BJ (cell line): ENCODE measurements around the gene PRPF4. TPM values are rescaled to one million over a fixed set of nuclear protein-coding genes. Genes with fewer than 3 reads are reported as not detected.

Experiments used
- CTCF ChIA-PET: fragments of 350-600 bp; formaldehyde crosslinking; extraction: SDS; loops from one replicate; lab custom pipeline; 2021; ENCODE audit warnings: antibody characterized with exemption, inconsistent platforms; lab: Yijun Ruan, JAX
- POLR2A ChIA-PET: fragments of 300-600 bp; sonication (Branson Sonifier 250); formaldehyde crosslinking; extraction: SDS; loops from one replicate; lab custom pipeline; 2021; ENCODE audit warnings: antibody characterized with exemption; lab: Charles Lee
- DNase-seq: peaks from one replicate; pipeline ENCODE4 v3.0.0-alpha.2; 2011; ENCODE audit warnings: low read depth
- H3K27me3 ChIP-seq: 2 replicates; pipeline ENCODE4 v1.6.0; 2011; ENCODE audit warnings: low read length; ENCODE audit not compliant: control insufficient read depth, insufficient read depth
- H3K36me3 ChIP-seq: 2 replicates; pipeline ENCODE4 v1.5.1; 2011; ENCODE audit warnings: low read length; ENCODE audit not compliant: control insufficient read depth, insufficient read depth
- H3K4me3 ChIP-seq: 2 replicates; pipeline ENCODE4 v1.5.1; 2011; ENCODE audit warnings: low read depth, mild to moderate bottlenecking, control low read depth, low read length
- CTCF ChIP-seq: IDR thresholded peaks from 2 replicates; pipeline ENCODE4 v1.5.1; 2011; ENCODE audit warnings: low read depth, mild to moderate bottlenecking, control low read depth, inconsistent platforms, low read length, moderate library complexity; ENCODE audit not compliant: insufficient read depth
- polyA plus RNA-seq: library from polyadenylated mRNA; depleted of rRNA; stranded (reverse); fragments of >200 nt; gene quantifications from 2 replicates; pipeline ENCODE4 v1.2.3, GENCODE V29; 2011

Gene PRPF4
- polyA plus RNA-seq, 1 experiment = 18.3 TPM

GRCh38 chr9:113310538-113310937, 35.1 kb downstream of the PRPF4 start:
- H3K4me3 ChIP-seq = no peak overlapping the region
- CTCF ChIA-PET = interaction anchor here (0.5 to 7.6 kb wide), 7 partner anchors 12 to 100 kb away, joined by 3 to 74 read pairs (median 3); partner anchors contain the start of genes ALAD, C9orf43 and POLE3
- TF ChIP-seq CTCF = no peak
- H3K27me3 ChIP-seq = no peaks in the 10 kb centered on the region
- no peaks in the 10 kb centered on the region for H3K36me3 ChIP-seq
- POLR2A ChIA-PET = no interaction called here
- DNase-seq = no peak

GRCh38 chr9:113311961-113312360, 36.5 kb downstream of the PRPF4 start:
- TF ChIP-seq CTCF = no peak
- Histone ChIP-seq H3K36me3 (no peaks in the 10 kb centered on the region), H3K27me3 (no peaks in the 10 kb centered on the region), H3K4me3 (no peak overlapping the region)
- ChIA-PET CTCF (interaction anchor here (0.8 to 7.6 kb wide), 5 partner anchors 11 to 343 kb away, joined by 3 to 74 read pairs (median 3); partner anchors contain the start of gene ALAD), POLR2A (interaction anchor here (0.9 to 1.1 kb wide), 3 partner anchors 42 to 98 kb away, joined by 3 to 4 read pairs (median 3); partner anchors contain the start of genes ALAD, C9orf43 and POLE3)
- peak; percentile 31 for DNase-seq

DNA sequence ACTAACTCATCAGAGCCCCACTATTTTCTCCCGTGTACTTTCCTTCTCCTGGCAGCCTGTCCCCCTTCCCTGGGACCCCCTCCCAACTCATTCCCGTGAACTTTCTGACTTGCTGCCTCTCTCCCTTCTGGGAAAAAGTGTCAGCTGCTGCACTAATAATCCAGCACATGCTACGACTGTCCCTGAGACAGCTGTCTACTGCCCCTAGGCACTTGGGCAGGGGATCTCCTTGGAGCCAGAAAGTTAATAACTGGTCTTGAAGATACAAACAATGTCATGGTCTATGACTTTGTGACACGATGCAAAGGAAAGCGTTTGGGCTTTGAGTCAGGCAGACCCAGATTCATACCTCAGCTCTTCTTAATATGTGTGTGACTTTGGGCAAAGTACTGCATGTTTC, 37.8 kb downstream of the PRPF4 start:
- POLR2A ChIA-PET = no interaction called here
- Histone ChIP-seq H3K4me3 (no peak overlapping the region), H3K36me3 (no peaks in the 10 kb centered on the region), H3K27me3 (no peaks in the 10 kb centered on the region)
- no peak for TF ChIP-seq CTCF
- CTCF ChIA-PET = interaction anchor here (7.6 kb wide), 1 partner anchor 90 kb away, joined by 74 read pairs; the partner anchor contains the start of gene ALAD
- DNase-seq = no peak

DNA sequence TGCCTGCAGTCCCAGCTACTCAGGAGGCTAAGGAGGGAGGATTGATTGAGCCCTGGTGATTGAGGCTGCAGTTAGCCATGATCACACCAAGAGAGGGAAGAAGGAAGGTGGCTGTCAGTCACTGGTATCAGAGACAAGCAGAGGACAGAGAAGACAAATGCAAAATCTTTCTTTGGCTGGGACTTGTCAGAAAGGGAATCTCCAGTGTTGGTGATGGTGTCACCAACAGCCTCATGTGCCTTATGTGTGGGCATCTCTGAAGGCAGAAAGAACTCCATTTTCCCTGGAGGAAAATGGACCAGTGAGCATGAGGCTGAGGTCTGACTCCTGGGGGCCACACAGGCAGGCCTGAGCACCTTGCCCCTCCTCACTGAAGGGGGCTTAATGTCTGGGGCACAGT, 39.8 kb downstream of the PRPF4 start:
- POLR2A ChIA-PET = no interaction called here
- H3K4me3 ChIP-seq = no peak overlapping the region
- H3K27me3 ChIP-seq = no peaks in the 10 kb centered on the region
- no peaks in the 10 kb centered on the region for H3K36me3 ChIP-seq
- no peak for DNase-seq
- CTCF ChIA-PET = no interaction called here
- TF ChIP-seq CTCF = no peak

DNA sequence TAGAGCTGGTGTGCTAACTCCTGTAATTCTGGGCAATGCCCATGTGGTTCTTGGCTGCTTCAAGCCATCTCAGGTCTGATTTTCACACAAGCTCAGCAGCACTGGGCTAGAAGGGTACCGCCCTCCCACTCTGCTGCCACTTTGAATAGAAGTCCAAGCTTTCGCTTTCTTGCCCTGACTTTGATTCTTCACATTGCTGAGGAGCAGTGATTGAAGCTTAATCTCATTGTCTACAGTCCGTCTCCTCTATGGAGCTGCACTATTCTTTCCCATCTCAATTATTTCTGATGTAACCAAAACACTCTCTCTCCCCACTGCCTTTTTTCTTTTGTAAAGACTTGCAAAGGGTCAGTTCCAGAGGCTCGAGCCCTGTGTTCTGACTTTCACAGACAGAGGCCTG, 40.6 kb downstream of the PRPF4 start:
- Histone ChIP-seq H3K4me3 (no peak overlapping the region), H3K36me3 (no peaks in the 10 kb centered on the region), H3K27me3 (no peaks in the 10 kb centered on the region)
- no peak for DNase-seq
- ChIA-PET CTCF (no interaction called here), POLR2A (no interaction called here)
- TF ChIP-seq CTCF = no peak
